ENCODE data around the gene SIGLEC8.

The SIGLEC8 gene

GRCh38 chr19:51440846-51441409, 17.3 kb downstream of the SIGLEC8 start:
- H3K4me3 ChIP-seq (ENCODE audit: low read depth, low read length), result no peak overlapping the region
- TF ChIP-seq, protein P1, sequence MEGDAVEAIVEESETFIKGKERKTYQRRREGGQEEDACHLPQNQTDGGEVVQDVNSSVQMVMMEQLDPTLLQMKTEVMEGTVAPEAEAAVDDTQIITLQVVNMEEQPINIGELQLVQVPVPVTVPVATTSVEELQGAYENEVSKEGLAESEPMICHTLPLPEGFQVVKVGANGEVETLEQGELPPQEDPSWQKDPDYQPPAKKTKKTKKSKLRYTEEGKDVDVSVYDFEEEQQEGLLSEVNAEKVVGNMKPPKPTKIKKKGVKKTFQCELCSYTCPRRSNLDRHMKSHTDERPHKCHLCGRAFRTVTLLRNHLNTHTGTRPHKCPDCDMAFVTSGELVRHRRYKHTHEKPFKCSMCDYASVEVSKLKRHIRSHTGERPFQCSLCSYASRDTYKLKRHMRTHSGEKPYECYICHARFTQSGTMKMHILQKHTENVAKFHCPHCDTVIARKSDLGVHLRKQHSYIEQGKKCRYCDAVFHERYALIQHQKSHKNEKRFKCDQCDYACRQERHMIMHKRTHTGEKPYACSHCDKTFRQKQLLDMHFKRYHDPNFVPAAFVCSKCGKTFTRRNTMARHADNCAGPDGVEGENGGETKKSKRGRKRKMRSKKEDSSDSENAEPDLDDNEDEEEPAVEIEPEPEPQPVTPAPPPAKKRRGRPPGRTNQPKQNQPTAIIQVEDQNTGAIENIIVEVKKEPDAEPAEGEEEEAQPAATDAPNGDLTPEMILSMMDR (IDR thresholded peaks at IDR 0.05; ENCODE audit: low read depth, low read length), result no peak

- no peak overlapping the region for H3K4me3 ChIP-seq (ENCODE audit: low read depth, low read length)
- TF ChIP-seq, protein P1 (IDR thresholded peaks at IDR 0.05; ENCODE audit: low read depth, low read length), result no peak
Measured at GRCh38 chr19:51440052-51440451, 18.2 kb downstream of the SIGLEC8 start.

DNA sequence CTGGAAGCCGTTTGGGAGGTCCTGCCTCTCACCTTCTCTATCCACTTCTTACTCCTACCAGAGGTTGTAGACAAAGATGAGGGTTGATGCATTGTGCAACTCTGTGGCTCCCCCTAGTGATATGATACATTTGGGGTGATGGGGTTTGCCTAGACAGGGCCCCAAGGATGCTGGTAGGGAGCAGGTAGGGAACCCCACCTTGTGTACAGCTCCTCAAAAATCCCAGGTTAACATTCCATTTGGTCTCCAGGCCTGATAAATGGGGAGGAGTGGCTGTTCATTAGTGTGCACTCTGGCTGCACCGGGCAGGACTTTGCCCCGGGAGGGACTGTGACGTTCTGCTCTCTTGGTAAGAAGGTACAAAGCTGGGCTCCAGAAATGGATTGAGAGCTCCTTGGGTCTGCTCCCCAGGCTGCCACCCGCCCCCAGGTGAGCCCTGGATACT, 19.2 kb downstream of the SIGLEC8 start:
- TF ChIP-seq, protein P1 (IDR thresholded peaks at IDR 0.05; ENCODE audit: low read depth, low read length), result no peak

GRCh38 chr19:51434456-51434855, 23.8 kb downstream of the SIGLEC8 start:
- no peak overlapping the region for H3K4me3 ChIP-seq (ENCODE audit: low read depth, low read length)
- TF ChIP-seq, protein P1 (IDR thresholded peaks at IDR 0.05; ENCODE audit: low read depth, low read length), result no peak

More for the DNA sequence above, 19.2 kb downstream of the SIGLEC8 start:
- no peak overlapping the region for H3K4me3 ChIP-seq (ENCODE audit: low read depth, low read length)

GRCh38 chr19:51433043-51433442, 25.2 kb downstream of the SIGLEC8 start:
- TF ChIP-seq, protein P1 (IDR thresholded peaks at IDR 0.05; ENCODE audit: low read depth, low read length), result no peak
- no peak overlapping the region for H3K4me3 ChIP-seq (ENCODE audit: low read depth, low read length)

- no peak overlapping the region for H3K4me3 ChIP-seq (ENCODE audit: low read depth, low read length)
- TF ChIP-seq, protein P1 (IDR thresholded peaks at IDR 0.05; ENCODE audit: low read depth, low read length), result no peak
Measured at GRCh38 chr19:51431124-51431523, 27.1 kb downstream of the SIGLEC8 start.

GRCh38 chr19:51430221-51430620, 28.0 kb downstream of the SIGLEC8 start:
- no peak overlapping the region for H3K4me3 ChIP-seq (ENCODE audit: low read depth, low read length)
- TF ChIP-seq, protein P1 (IDR thresholded peaks at IDR 0.05; ENCODE audit: low read depth, low read length), result no peak
